GM10266 (cell line): Measurements from ENCODE around the gene PDP2.

ENCODE experiments used
- DNase-seq: peaks from one replicate; pipeline ENCODE4 v3.0.0; 2012; ENCODE audit errors: extremely low spot score
- TF ChIP-seq, protein P1 (sequence below): IDR thresholded peaks from 2 replicates; pipeline ENCODE4 v1.5.1; 2012; ENCODE audit warnings: mild to moderate bottlenecking, low read depth; ENCODE audit not compliant: control insufficient read depth, insufficient read depth; ENCODE audit errors: missing control alignments

The PDP2 gene

DNA sequence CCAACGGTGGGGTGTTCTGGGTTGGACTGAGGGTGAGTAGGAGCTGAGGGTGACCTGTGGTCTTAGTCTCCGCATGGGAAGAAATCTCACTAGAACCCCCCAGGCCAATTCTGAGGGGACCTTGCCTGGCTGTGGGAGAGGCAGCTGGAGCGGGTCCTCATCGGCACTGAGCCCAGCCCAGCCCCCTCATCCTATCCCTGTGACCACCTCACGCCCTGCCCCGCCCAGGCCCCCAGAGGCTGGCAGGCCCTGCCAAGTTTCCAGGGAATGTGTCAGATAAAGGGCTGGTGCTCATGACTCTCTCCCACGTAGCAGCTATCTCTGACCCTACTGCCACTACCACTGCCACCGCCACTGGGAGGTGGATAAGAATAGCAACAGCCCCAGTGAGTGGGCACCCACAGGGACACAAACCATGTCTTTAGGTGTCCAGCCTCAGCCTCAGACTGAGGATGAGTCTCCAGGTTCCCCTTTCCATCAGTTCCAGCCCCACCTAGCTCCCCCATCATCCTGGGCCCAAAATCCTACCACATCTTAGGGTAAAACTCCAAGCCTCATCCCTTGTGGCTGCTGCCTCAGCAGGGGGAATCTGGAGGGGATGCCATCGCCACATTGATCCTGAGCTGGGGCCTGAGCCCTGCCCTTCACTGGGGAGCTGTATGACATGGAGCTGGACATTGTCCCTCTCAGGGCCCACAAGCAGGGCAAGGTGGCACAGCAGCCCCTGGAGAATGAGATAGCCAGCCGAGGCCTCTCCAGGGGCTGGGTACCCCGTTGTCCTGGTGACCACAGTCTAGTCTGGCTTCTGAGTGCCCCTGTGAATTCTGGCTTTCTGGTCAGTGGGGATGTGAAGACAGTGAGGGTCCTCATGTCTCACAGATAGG is 23.5 kb downstream of the PDP2 start:
- no peak for DNase-seq
- TF ChIP-seq, protein P1, sequence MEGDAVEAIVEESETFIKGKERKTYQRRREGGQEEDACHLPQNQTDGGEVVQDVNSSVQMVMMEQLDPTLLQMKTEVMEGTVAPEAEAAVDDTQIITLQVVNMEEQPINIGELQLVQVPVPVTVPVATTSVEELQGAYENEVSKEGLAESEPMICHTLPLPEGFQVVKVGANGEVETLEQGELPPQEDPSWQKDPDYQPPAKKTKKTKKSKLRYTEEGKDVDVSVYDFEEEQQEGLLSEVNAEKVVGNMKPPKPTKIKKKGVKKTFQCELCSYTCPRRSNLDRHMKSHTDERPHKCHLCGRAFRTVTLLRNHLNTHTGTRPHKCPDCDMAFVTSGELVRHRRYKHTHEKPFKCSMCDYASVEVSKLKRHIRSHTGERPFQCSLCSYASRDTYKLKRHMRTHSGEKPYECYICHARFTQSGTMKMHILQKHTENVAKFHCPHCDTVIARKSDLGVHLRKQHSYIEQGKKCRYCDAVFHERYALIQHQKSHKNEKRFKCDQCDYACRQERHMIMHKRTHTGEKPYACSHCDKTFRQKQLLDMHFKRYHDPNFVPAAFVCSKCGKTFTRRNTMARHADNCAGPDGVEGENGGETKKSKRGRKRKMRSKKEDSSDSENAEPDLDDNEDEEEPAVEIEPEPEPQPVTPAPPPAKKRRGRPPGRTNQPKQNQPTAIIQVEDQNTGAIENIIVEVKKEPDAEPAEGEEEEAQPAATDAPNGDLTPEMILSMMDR: no peak

DNA sequence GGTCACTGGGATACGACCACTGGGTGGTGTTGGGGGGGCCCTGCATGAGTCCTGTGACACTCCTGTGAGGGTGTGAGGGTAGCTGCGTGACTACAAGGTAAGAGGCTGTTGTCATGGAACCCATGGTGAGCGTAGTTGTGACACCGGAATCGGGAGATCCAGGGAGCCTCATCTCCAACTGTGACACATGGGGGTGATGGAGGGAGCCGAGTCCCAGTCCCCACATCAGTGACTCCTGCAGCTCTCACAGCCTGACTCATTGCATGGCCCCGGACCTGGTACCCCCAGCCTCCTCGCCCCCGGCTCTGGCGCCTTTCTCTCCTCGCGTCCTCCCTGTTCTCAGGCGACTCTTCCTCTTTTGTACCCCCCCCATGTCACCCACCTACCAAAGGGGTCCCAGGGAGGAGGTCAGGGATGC is 24.1 kb downstream of the PDP2 start:
- TF ChIP-seq, protein P1: no peak
- no peak for DNase-seq

DNA sequence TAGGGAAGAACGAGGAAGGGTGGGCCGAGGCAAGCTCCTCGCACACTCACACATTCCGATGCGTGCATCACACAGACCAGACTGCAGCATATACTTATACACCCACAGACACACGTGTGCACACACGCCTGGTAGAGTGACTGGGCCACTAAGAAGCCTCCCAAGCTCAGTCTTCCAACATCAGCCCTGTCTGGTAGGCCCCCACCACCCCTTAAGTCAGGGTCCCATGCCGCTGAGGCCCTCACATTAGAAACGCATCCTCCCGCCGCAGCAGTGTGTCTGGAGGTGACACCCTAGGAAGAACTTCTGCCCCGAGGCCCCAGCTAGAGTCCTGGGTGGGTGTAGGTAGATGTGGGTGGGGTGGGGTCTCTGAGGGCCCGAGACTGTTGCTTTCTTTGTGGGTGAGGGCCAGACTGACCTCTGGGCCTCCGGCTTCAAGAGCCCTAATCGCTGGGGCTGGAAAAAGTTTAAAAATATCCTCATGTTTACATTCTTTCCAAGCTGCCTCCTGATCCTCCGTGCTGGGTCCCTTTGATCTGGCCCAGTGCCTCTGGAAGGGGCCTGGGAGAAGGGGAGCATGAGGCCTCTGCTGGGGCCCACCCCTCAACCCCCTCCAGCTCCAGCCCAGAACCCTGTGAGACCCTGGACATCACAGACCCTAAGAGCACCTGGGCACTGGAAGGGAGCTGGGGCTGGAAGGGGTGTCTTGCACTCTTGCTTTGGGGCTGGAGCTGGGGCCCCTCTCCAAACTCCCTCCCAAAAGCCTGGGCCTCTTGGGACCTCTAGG is 24.7 kb downstream of the PDP2 start:
- TF ChIP-seq, protein P1: no peak
- no peak for DNase-seq

DNA sequence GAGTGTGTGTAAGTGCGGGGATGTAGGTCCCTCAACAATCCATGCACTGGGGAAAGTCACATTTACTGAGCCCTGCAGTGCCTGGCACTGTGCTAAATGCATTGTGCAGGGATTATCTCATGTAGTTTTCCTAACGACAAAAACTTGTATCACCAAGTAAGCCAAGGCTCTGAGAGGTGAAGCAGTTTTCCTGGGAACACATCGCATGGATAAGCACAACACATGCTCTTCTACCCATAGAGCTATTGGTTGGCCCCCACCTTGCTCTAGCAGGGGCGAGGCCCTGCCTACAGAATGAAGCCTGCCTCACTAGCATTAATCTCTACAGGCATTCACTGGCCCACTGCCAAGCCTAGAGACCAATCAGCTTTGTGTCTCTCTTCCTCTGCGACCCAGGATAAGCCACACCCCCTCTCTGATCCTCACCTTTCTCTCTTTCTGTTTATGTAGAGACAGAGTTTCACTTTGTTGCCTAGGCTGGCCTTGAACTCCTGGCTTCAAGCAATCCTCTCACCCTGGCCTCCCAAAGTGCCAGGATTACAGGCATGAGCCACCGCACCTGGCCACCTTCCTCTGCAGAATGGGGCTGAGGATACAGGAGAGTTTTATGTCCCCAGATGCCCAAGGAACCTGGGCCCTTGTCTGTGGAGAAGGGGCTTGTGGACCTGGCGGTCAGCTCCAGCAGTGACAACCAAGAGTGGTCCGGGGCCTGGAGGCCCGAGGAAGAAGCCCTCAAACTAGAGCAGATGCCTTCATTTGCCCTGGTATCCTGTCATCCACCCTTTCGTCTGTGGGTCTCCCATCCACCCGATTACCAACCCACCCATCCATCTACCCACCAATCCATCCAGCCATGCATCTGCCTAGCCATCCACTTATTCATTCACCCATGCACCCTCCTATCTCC is 25.6 kb downstream of the PDP2 start:
- no peak for DNase-seq
- TF ChIP-seq, protein P1: no peak

DNA sequence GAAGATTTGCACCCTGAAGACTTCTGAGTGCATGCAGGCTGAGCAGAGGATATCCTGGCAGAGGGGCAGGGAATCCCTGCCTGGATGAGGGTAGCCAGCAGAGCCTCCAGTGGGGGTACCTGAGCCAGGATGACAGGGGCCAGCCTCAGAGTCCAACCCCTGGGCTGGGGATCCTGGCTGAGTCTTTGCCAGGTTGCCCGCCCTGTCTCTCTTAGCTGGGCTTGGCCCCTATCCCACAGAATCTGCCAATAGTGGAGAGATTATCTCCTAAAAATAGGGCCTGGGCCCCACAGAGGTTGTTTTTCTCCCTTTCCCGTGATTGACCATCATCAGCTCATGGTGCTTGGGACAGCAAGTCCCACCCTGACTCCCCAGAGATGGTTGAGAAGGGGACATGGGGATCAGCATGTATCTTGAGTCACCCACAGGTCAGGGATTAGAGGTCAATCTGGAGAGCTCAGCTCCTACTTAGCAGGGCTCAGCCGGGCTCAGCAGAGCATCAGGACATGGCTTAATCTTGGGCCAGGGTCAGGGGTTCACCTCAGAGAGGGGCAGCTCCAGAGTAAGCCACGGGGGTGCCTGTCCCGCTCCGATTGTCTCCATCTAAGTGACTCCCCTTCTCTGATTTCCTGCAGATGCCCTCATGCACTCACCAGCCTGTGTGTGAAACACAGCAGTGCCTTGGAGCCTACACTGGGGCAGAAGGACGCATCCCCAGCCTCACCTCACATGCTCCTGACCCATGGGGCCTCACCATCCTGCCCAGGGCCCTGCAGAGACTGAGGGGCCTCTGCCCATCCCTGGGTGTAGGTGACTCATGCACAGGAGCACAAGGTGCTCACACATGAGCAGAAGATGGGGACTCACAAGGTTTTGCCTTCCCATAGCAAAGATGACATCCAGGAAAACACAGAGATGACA is 26.9 kb downstream of the PDP2 start:
- TF ChIP-seq, protein P1: no peak
- no peak for DNase-seq

DNA sequence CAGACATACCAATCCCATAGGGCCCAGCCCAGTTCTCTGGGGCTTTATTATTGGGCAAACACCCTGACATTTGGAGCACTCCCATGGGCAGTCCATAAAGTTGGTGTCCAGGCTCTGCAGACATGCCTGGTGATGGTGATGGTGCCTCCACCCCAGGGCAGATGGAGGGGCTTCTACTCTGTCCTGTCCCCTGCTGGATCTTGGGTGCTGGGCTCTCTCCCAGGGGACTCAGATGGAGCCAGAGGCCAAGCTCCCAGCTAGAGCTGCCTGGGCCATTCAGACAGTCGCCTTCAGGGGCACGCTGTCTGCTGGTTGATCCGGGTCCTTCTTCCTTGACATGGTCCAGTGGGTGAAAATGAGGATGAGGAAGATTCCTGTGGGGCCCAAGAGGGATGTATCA is 27.8 kb downstream of the PDP2 start:
- no peak for DNase-seq
- TF ChIP-seq, protein P1: no peak
